Neural cell (in vitro differentiated cells): ENCODE measurements around the gene QDPR. TPM values are rescaled to one million over a fixed set of nuclear protein-coding genes. Genes with fewer than 3 reads are reported as not detected.
"Not testable (repeated sequence)": the region's sequence is repeated elsewhere in the genome, so short reads cannot be mapped to it uniquely, and the experiment has no call there.

Experiments
- H2AFZ ChIP-seq: fragments of 200-600, 300-800 bp; sonication (generic), shearing (Covaris generic); 2 replicates; pipeline ENCODE4 v1.6.0; 2014; ENCODE audit warnings: low read depth, mild to moderate bottlenecking, antibody characterized with exemption, low read length, moderate library complexity
- H3F3A ChIP-seq: fragments of 200-600 bp; shearing (Covaris generic); 2 replicates; pipeline ENCODE4 v1.6.1; 2016; ENCODE audit warnings: mild to moderate bottlenecking, moderate library complexity, mixed read lengths, antibody characterized with exemption, low read length; ENCODE audit not compliant: insufficient read depth, poor library complexity, severe bottlenecking
- H3K27ac ChIP-seq: fragments of 200-600, 300-800 bp; sonication (generic), shearing (Covaris generic); 2 replicates; pipeline ENCODE4 v1.5.1; 2014; ENCODE audit warnings: mild to moderate bottlenecking, low read length, moderate library complexity
- H3K27me3 ChIP-seq: fragments of 300-800, 200-600 bp; sonication (generic), shearing (Covaris generic); 2 replicates; pipeline ENCODE4 v1.6.0; 2014; ENCODE audit warnings: mild to moderate bottlenecking, low read depth, low read length, moderate library complexity; ENCODE audit not compliant: insufficient read depth
- H3K36me3 ChIP-seq: fragments of 300-800, 200-600 bp; sonication (generic), shearing (Covaris generic); 2 replicates; pipeline ENCODE4 v1.5.1; 2014; ENCODE audit warnings: mild to moderate bottlenecking, antibody characterized with exemption, low read length, moderate library complexity; ENCODE audit not compliant: insufficient read depth
- H3K4me2 ChIP-seq: fragments of 300-800, 200-600 bp; sonication (generic), shearing (Covaris generic); 2 replicates; pipeline ENCODE4 v1.6.0; 2014; ENCODE audit warnings: mild to moderate bottlenecking, low read length
- H3K4me3 ChIP-seq: fragments of 300-800, 200-600 bp; sonication (generic), shearing (Covaris generic); 2 replicates; pipeline ENCODE4 v1.5.1; 2014; ENCODE audit warnings: mild to moderate bottlenecking, low read length, moderate library complexity
- H3K79me2 ChIP-seq: fragments of 200-600 bp; shearing (Covaris generic); replicated peaks from 2 replicates; pipeline ENCODE4 v1.6.0; 2014; ENCODE audit warnings: mild to moderate bottlenecking, low read length, moderate library complexity; ENCODE audit not compliant: insufficient read depth
- H3K9ac ChIP-seq: fragments of 300-800, 200-600 bp; sonication (generic), shearing (Covaris generic); 2 replicates; pipeline ENCODE4 v1.6.1; 2016; ENCODE audit warnings: mild to moderate bottlenecking, low read length, mixed read lengths
- H3K9me2 ChIP-seq: fragments of 200-600 bp; shearing (Covaris generic); 2 replicates; pipeline ENCODE4 v1.6.1; 2016; ENCODE audit warnings: mild to moderate bottlenecking, low read length, mixed read lengths; ENCODE audit not compliant: insufficient read depth
- H3K9me3 ChIP-seq: fragments of 200-600, 300-800 bp; sonication (generic), shearing (Covaris generic); 2 replicates; pipeline ENCODE4 v1.6.1; 2016; ENCODE audit warnings: mild to moderate bottlenecking, mixed run types, low read length, moderate library complexity, mixed read lengths
- H4K20me1 ChIP-seq: fragments of 200-600 bp; shearing (Covaris generic); 2 replicates; pipeline ENCODE4 v1.6.1; 2016; ENCODE audit warnings: mild to moderate bottlenecking, mixed run types; ENCODE audit not compliant: insufficient read depth
- EP300 ChIP-seq: fragments of 450-650 bp; conservative IDR thresholded peaks from 2 replicates; pipeline ENCODE4 v1.6.1; 2014; ENCODE audit warnings: antibody characterized with exemption, mild to moderate bottlenecking, moderate library complexity; ENCODE audit not compliant: poor library complexity, severe bottlenecking
- EZH2 ChIP-seq: fragments of 200-600, 300-800 bp; shearing (Covaris generic), sonication (generic); IDR thresholded peaks from 2 replicates; pipeline ENCODE4 v1.6.1; 2014; ENCODE audit warnings: antibody characterized with exemption, low read length, borderline replicate concordance, mild to moderate bottlenecking; ENCODE audit not compliant: insufficient read depth, poor library complexity, severe bottlenecking
- MXI1 ChIP-seq: fragments of 450-650 bp; conservative IDR thresholded peaks from 2 replicates; pipeline ENCODE4 v1.6.1; 2014; ENCODE audit warnings: antibody characterized with exemption, mild to moderate bottlenecking; ENCODE audit not compliant: poor library complexity, severe bottlenecking
- POLR2AphosphoS5 ChIP-seq: IDR thresholded peaks from 2 replicates; pipeline ENCODE4 v1.6.1; 2012
- RAD21 ChIP-seq: fragments of 450-650 bp; conservative IDR thresholded peaks from 2 replicates; pipeline ENCODE4 v1.6.1; 2014; ENCODE audit warnings: antibody characterized with exemption, mild to moderate bottlenecking, moderate library complexity
- SMC3 ChIP-seq: fragments of 450-650 bp; conservative IDR thresholded peaks from 2 replicates; pipeline ENCODE4 v1.6.1; 2014; ENCODE audit warnings: antibody characterized with exemption, mild to moderate bottlenecking, moderate library complexity; ENCODE audit not compliant: poor library complexity
- TAF1 ChIP-seq: IDR thresholded peaks from 2 replicates; pipeline ENCODE4 v1.6.1; 2012; ENCODE audit warnings: low read depth
- polyA plus RNA-seq: library from polyadenylated mRNA; depleted of rRNA; stranded (reverse); fragments of >200 nt; gene quantifications from 2 replicates; pipeline ENCODE4 v1.2.3, GENCODE V29; 2014
- TF ChIP-seq, protein P1 (sequence below): fragments of 450-650 bp; IDR thresholded peaks from 2 replicates; pipeline ENCODE4 v1.5.1; 2014; ENCODE audit warnings: antibody characterized with exemption, mild to moderate bottlenecking, moderate library complexity; ENCODE audit not compliant: poor library complexity, severe bottlenecking
- TF ChIP-seq, protein P2 (sequence below): IDR thresholded peaks from 2 replicates; pipeline ENCODE4 v1.6.1; 2012; ENCODE audit warnings: borderline replicate concordance

The QDPR gene
- polyA plus RNA-seq, 1 donor from 2014 or later, result 37.3 TPM

DNA sequence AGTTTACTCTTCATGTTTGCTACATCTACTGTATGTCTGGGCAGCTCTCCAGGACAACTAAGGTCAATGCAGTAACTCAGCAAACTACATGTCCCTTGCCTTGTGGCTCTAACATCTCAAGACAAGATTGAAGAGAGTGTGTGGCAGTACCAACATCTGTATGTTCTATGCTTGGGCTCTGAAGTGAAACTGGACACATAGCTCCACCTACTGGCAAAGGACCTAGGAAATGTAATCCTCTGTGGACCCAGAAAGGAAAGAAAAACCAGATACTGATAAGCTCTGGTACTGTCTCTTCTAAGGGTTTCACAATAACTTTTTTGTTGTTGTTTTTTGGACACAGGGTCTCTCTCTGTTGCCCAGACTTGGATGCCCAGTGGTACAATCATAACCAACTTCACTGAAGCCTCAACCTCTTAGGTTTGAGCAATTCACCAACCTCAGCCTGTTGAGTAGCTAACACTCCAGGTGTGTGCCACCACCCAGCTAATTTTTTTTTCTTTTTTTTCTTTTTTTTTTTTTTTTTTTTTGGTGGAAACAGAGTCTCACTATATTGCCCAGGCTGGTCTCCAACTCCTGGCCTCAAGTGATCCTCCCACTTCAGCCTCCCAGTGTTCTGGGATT is 64.1 kb downstream of the QDPR start:
- no peak overlapping the region for H2AFZ ChIP-seq
- H3K79me2 ChIP-seq, result no peaks in the 10 kb centered on the region
- H3K27ac ChIP-seq, result no peak overlapping the region
- H3K36me3 ChIP-seq, result no peaks in the 10 kb centered on the region
- no peak overlapping the region for H3K9ac ChIP-seq
- peaks cover 4% of the 10 kb centered on the region for H3K9me3 ChIP-seq
- H3K27me3 ChIP-seq, result no peaks in the 10 kb centered on the region
- no peak overlapping the region for H3K4me2 ChIP-seq
- peak; percentile 89 for TF ChIP-seq RAD21
- TF ChIP-seq TAF1, result no peak
- TF ChIP-seq EP300, result no peak
- TF ChIP-seq, protein P1, sequence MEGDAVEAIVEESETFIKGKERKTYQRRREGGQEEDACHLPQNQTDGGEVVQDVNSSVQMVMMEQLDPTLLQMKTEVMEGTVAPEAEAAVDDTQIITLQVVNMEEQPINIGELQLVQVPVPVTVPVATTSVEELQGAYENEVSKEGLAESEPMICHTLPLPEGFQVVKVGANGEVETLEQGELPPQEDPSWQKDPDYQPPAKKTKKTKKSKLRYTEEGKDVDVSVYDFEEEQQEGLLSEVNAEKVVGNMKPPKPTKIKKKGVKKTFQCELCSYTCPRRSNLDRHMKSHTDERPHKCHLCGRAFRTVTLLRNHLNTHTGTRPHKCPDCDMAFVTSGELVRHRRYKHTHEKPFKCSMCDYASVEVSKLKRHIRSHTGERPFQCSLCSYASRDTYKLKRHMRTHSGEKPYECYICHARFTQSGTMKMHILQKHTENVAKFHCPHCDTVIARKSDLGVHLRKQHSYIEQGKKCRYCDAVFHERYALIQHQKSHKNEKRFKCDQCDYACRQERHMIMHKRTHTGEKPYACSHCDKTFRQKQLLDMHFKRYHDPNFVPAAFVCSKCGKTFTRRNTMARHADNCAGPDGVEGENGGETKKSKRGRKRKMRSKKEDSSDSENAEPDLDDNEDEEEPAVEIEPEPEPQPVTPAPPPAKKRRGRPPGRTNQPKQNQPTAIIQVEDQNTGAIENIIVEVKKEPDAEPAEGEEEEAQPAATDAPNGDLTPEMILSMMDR, result peak; percentile 84
- peak; percentile 88 for TF ChIP-seq SMC3
- TF ChIP-seq EZH2, result no peak
- TF ChIP-seq, protein P2, sequence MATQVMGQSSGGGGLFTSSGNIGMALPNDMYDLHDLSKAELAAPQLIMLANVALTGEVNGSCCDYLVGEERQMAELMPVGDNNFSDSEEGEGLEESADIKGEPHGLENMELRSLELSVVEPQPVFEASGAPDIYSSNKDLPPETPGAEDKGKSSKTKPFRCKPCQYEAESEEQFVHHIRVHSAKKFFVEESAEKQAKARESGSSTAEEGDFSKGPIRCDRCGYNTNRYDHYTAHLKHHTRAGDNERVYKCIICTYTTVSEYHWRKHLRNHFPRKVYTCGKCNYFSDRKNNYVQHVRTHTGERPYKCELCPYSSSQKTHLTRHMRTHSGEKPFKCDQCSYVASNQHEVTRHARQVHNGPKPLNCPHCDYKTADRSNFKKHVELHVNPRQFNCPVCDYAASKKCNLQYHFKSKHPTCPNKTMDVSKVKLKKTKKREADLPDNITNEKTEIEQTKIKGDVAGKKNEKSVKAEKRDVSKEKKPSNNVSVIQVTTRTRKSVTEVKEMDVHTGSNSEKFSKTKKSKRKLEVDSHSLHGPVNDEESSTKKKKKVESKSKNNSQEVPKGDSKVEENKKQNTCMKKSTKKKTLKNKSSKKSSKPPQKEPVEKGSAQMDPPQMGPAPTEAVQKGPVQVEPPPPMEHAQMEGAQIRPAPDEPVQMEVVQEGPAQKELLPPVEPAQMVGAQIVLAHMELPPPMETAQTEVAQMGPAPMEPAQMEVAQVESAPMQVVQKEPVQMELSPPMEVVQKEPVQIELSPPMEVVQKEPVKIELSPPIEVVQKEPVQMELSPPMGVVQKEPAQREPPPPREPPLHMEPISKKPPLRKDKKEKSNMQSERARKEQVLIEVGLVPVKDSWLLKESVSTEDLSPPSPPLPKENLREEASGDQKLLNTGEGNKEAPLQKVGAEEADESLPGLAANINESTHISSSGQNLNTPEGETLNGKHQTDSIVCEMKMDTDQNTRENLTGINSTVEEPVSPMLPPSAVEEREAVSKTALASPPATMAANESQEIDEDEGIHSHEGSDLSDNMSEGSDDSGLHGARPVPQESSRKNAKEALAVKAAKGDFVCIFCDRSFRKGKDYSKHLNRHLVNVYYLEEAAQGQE, result no peak
- no peaks in the 10 kb centered on the region for H3F3A ChIP-seq
- H3K4me3 ChIP-seq, result no peak overlapping the region
- no peaks in the 10 kb centered on the region for H4K20me1 ChIP-seq
- no peaks in the 10 kb centered on the region for H3K9me2 ChIP-seq

DNA sequence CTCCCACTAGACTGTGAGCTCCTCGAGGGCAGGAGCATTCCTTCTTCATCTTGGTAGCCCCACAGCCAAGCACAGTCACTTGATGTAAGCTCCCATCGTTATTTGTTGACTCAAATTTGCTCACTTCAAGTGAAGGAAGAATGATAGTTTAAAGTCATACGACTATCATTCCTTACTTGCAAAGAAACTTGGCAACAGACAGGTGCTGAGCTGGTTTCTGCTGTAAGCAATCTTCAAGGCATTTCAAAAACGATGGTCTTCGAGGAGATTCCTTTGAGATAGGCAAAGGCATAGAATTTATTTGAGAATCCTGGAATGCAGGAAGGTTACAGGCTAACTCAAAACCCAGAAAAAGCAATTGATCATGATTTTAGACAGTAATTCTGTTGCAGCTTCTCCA is 64.8 kb downstream of the QDPR start:
- H3K4me2 ChIP-seq, result no peak overlapping the region
- no peaks in the 10 kb centered on the region for H3K9me2 ChIP-seq
- H2AFZ ChIP-seq, result no peak overlapping the region
- H3K36me3 ChIP-seq, result no peaks in the 10 kb centered on the region
- TF ChIP-seq RAD21 (no peak), EZH2 (no peak), POLR2AphosphoS5 (no peak), SMC3 (no peak), TAF1 (no peak), MXI1 (no peak), EP300 (no peak)
- TF ChIP-seq, protein P2, result no peak
- TF ChIP-seq, protein P1, result no peak
- peaks cover 4% of the 10 kb centered on the region for H3K9me3 ChIP-seq
- no peaks in the 10 kb centered on the region for H4K20me1 ChIP-seq
- no peak overlapping the region for H3K4me3 ChIP-seq
- H3K27ac ChIP-seq, result no peak overlapping the region
- H3F3A ChIP-seq, result no peaks in the 10 kb centered on the region
- no peaks in the 10 kb centered on the region for H3K79me2 ChIP-seq
- no peak overlapping the region for H3K9ac ChIP-seq
- no peaks in the 10 kb centered on the region for H3K27me3 ChIP-seq

DNA sequence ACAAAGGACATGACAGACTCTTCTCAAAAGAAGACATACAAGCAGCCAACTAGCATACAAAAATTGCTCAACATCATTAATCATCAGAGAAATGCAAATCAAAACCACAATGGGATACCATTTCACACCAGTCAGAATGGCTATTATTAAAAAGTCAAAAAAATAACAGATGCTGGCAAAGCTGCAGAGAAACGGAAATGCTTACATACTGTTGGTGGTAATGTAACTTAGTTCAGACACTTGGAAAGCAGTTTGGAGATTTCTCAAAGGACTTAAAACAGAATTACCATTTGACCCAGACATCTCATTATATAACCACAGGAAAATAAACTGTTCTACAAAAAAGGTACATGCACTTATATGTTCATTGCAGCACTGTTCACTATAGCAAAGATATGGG is 69.4 kb downstream of the QDPR start:
- H3K4me3 ChIP-seq, H4K20me1 ChIP-seq, H2AFZ ChIP-seq, H3K27me3 ChIP-seq, H3K9me2 ChIP-seq, H3K27ac ChIP-seq, H3K9me3 ChIP-seq, H3K4me2 ChIP-seq, H3K79me2 ChIP-seq, H3K9ac ChIP-seq, H3F3A ChIP-seq, H3K36me3 ChIP-seq: not testable (repeated sequence)
